ENCODE measurements around the gene BET1. TPM values are rescaled to one million over a fixed set of nuclear protein-coding genes. Genes with fewer than 3 reads are reported as not detected.

BET1 gene
- total RNA-seq, 1 donor from 2014 or later: 14.2 TPM

DNA sequence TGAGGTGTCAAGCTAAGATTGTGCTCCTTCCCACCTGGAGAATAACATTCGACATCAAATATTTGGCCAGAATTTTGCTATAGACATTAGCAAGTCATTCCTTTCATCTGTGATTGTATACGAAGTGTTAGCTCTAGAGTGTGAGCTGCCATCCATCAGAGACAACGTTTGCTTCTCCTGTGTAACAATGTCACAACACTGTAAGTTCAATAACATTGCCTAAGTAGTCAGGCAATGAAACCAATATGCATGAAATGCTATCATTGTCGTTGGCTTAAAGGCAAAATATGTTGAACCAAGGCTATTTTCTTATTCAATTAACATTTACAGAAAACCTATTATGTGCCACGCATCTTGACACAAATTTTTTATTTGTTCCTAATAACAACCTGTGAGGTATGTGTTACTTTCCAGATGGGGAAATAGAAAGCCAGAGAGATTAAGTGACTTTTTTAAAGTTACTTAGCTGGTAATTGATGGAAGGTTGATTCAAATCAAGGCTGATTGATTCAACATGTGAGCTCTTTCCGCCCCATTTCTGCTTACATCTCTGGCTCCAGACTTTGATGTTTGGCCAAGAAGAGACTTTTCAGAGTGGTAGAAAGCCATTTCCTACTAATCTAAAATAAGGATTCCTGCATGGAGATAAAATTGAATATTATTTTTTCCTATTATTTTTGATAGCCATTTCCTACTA lies 32.0 kb downstream of the BET1 start:
- no peak for DNase-seq (ENCODE audit: missing footprints)
- intact Hi-C loops (cut with DNase I): loop anchor here (2.0 kb wide), 1 partner anchor 35 kb away; no protein-coding TSS in a partner anchor
- no peak for ATAC-seq

DNA sequence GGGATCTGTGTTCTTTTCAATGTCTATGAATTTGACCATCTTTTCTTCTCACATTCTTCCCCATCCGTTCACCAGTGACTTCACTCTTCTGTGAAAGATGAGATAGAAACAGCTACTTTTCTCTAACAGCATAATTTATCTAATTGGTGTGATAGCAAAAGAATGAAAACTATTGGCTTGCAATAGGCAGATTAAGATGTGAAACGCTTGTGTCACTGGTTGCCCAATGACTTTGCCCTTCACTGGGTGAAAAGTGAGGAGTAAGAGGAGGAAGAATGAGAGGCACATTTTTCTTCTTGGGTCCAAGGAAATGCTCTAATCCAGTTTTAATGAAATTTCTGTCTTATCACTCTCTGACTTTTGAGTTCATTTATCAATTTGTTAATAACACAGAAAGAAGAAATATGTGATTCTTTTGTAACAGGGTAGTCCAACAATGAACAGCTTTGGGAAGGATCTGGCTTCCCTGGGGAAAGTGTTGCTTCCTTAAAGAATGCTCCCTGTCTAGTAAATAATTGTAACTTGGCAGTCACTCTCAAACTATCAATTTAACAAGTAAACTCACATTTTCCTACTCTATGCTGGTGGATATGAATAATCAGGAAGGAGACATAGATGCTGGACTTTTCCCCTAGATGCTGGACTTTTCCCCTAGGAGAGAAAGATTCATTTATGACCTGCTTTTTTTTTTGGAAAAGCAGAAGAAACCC lies 35.1 kb downstream of the BET1 start:
- ATAC-seq: no peak
- DNase-seq (ENCODE audit: missing footprints): no peak
- intact Hi-C loops (cut with DNase I): no loop called here

DNA sequence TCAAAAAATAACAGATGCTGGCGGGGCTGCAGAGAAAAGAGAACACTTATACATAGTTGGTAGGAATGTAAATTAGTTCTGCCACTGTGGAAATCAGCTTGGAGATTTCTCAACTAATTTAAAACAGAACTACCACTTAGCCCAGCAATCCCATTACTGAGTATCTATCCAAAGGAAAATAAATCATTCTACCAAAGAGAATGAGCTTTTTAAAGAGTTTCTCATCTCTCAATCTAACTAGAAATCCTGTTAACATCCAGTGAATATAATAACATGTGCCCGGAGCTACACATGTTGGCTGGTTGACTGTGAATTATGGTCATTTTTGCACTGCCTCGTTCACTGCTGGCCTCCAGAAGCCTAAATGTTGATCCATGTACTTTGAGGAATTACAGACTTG lies 39.3 kb downstream of the BET1 start:
- ATAC-seq (no peak), DNase-seq (ENCODE audit: missing footprints) (no peak)
- intact Hi-C loops (cut with DNase I): no loop called here

DNA sequence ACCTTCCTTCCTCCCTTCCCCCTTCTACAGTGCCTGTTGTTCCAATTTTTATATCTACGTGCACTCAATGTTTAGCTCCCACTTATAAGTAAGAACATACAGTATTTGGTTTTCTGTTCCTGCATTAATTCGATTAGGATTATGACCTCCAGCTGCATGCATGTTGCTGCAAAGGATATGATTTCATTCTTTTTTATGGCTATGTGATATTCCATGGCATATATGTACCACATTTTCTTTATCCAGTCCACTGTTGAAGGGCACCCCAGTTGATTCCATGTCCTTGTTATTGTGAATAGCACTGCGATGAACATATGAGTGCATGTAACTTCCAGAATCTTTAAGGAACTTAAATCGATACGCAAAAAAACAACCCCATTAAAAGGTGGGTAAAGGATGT lies 39.9 kb downstream of the BET1 start:
- ATAC-seq (no peak), DNase-seq (ENCODE audit: missing footprints) (no peak)
- intact Hi-C loops (cut with DNase I): no loop called here

DNA sequence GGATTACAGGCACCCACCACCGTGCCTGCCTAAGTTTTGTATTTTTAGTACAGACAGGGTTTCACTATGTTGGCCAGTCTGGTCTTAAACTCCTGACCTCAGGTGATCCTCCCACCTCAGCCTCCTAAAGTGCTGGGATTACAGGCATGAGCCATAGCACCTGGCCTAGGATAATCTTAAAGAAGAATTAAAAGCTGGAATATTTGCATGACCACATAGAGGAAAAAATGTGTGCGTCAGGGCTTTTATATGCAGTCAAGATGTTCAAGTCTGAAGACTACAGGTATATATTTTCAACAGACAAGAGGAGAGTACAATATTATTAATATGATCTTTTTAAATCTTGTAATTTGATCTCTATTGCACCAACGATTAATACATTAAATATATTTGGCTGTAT lies 43.2 kb downstream of the BET1 start:
- ATAC-seq: no peak
- intact Hi-C loops (cut with DNase I): no loop called here
- DNase-seq (ENCODE audit: missing footprints): no peak

DNA sequence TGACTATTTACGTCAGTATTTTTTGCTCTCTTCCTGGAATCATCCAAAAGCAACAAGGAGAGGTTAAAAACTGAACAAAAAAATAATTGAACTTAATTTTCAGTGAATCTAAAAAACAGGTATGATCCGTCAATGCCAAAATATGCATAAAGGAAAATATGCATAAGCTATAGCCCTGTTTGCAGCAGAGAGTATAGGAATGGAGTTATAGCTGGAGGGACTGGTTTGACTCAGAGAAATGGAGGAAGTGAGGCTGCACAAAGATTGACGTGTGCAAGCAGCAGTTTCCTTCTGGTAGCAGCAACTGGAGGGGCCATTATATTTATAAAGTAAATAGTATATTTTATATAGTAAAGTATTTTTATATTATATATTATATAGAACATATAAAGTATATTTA lies 45.5 kb downstream of the BET1 start:
- no peak for DNase-seq (ENCODE audit: missing footprints)
- ATAC-seq: no peak
- intact Hi-C loops (cut with DNase I): no loop called here

DNA sequence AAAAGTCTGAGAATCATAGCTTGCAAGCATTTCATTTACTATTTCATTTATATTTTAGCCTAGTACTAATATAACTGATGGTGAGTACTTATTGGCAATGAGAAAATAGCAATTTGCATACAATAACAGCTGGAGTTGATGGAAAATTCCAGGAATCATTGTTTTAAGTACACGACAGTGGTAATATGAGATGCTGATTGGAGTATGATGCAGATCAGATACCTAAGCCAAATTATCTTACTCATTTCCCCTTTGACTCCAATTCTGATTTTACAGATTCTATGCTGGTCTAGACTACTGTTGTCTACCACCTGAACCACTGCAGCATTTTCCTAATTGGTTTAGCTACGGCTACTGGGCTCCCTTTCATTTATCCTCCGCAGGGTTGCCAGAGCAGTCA lies 45.9 kb downstream of the BET1 start:
- DNase-seq (ENCODE audit: missing footprints) (no peak), ATAC-seq (no peak)
- intact Hi-C loops (cut with DNase I): no loop called here

DNA sequence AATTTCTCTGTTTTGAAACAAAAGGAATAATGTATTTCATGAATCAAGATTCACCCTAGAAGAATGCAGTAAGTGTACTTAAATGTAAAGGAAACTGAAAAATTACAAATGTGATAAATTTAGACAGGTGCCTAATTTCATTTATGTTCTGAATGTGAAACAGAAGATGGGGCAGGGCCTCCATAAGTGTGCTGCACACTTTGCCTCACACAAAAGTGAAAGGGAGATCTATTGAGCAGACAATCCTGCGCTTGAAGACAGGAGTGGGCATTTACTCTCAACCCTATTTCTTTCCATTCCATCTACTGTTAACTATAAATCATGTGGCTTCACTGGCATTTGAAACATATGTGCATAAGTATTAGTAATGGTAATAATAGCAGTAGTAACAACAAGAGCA lies 46.4 kb downstream of the BET1 start:
- DNase-seq (ENCODE audit: missing footprints): no peak
- ATAC-seq: no peak
- intact Hi-C loops (cut with DNase I): no loop called here

DNA sequence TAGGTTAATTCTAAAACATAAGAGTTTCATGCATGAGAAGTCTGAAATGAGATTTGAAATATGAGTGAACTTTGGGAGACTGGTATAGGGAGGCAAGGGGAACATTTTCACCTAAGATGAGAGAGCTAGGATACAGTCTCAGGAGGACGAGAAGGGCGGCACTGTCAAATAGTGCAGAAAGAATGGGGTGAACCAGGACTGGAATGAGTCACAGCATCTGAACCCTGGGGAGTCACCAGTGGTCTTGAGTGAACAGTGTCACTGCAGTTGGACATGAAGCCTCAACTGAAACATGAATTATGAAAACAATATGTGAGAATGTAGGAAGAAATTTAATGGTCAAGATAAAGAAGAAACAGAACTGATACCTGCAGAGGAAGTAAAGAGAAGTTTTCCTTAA lies 48.9 kb downstream of the BET1 start:
- ATAC-seq (no peak), DNase-seq (ENCODE audit: missing footprints) (no peak)
- intact Hi-C loops (cut with DNase I): no loop called here

DNA sequence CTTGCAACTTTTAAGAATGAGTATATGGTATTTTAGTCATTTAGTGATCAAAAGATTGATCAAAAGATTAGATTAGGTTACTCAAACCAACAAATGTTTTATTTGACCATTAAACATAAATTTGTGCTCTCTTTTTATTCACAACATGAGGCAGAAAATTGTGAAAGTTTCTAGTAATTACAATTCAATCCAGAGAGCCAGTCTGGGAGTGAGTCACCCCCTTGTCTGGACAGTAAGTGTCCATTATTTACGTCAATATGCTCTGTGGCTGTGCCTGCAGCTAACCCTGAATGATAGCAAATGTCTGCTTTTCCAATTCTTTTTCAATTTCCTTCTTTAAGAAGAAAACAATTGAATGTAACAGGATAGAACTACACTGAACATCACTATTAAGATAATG lies 54.7 kb downstream of the BET1 start:
- DNase-seq (ENCODE audit: missing footprints) (no peak), ATAC-seq (no peak)
- intact Hi-C loops (cut with DNase I): no loop called here

DNA sequence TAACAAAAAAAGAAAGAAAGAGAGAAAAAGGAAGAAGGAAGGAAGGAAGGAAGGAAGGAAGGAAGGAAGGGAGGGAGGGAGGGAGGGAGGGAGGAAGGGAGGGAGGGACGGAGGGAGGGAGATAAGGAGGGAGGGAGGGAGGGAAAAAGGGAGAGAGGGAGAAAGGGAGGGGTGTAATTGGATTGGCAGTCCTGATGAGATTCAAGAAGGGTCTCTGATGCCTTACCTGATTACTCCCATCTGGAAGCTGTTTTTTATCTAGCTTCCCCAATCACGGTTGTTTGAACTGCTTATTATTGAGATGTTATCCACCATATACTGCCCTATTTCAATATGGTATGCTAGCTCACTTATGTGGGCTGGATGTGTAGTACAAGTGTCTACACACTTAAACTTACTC lies 55.3 kb downstream of the BET1 start:
- intact Hi-C loops (cut with DNase I): no loop called here
- DNase-seq (ENCODE audit: missing footprints) (no peak), ATAC-seq (no peak)

DNA sequence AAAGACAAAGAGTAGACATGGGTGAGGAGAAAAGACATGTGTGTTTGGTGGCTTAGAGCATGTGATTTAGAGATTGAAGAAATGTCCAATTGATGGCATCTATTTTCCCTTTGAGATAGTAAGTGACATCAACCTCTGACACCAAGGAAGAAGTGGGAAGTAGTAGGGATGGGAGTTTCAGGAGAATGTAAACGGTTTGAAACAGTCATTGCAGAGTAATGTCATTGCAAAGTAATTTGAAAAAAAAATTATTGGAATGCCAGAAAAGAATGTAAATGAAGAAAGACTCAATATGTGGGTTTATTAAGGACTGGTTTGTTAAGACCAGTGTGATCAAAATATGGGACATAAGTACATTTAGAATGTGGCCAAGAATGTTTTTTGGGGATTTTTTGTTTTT lies 56.0 kb downstream of the BET1 start:
- intact Hi-C loops (cut with DNase I): no loop called here
- ATAC-seq (no peak), DNase-seq (ENCODE audit: missing footprints) (no peak)

DNA sequence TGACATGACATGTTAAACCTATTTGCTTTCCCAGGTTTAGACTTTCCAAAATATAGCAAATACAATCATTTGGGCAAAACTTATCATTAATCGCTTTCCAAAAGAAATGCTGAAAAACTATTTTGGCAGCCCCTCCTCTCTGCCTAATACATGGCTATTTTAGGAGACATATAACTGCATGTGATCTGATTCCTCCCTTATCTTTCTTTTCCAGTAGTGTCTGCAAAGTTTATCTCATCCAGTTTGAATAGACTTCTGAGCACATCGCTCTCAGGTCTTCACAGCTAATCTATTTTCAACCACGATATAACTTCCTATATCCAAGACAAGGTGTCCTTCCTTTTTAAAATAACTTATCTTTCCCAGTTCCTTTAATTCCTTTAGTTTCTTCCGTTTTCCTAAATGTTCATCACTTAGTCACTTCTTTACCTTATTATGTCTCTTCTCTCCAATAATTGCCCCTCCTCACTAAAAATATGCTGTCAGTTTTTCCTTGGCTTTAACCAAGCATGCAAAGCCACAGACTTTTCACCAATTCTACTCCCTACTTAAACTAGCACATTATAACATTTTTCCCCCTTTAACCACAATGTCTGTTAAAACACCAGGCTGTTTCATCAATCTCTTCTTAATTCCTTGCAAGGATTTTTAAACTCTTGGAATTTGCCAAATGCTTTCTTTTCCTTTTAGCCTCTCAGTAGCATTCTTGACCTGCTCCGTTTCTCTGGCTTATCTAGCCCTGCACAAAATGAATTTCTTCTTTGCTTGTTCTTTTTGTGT lies 58.2 kb downstream of the BET1 start:
- DNase-seq (ENCODE audit: missing footprints): no peak
- intact Hi-C loops (cut with DNase I): no loop called here
- no peak for ATAC-seq

DNA sequence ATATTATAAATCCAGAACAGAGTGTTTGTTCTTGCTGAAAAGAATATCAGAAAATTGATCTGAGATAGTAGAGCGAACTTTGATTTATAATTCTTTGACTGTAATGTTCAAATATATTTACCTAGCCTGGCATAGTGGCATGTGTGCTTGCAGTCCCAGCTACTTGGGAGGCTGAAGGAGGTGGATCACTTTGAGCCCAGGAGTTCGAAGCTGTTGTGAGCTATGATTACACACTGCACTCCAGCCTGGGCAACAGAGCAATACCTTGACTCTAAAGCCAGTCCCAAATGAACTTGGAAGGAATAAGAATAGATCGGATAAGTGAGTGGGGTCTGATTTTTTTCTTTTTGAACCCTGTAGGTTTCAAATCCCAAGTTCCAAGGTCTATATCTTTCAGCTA lies 59.1 kb downstream of the BET1 start:
- DNase-seq (ENCODE audit: missing footprints): no peak
- intact Hi-C loops (cut with DNase I): no loop called here
- no peak for ATAC-seq

DNA sequence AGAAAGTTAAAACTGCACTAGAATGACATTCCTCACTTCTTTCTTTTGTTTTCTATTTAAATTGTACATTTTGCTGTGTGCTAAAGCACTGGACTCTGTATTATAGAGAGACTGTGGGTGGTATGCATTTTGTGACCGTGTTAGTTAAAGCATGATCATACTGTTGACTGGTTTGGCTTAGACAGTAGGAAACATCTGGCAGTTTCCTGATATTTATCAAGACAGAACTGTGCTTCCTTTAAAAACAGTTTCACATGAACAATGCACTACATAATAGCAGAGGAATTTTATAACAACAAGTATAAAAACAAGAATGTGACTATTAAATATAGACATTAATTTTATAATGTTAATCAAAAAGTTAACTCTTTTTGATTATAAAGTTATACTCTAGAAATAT lies 59.5 kb downstream of the BET1 start:
- ATAC-seq (no peak), DNase-seq (ENCODE audit: missing footprints) (no peak)
- intact Hi-C loops (cut with DNase I): loop anchor here (5.0 kb wide), 1 partner anchor 37 kb away; the partner anchor contains the start of gene GNGT1

DNA sequence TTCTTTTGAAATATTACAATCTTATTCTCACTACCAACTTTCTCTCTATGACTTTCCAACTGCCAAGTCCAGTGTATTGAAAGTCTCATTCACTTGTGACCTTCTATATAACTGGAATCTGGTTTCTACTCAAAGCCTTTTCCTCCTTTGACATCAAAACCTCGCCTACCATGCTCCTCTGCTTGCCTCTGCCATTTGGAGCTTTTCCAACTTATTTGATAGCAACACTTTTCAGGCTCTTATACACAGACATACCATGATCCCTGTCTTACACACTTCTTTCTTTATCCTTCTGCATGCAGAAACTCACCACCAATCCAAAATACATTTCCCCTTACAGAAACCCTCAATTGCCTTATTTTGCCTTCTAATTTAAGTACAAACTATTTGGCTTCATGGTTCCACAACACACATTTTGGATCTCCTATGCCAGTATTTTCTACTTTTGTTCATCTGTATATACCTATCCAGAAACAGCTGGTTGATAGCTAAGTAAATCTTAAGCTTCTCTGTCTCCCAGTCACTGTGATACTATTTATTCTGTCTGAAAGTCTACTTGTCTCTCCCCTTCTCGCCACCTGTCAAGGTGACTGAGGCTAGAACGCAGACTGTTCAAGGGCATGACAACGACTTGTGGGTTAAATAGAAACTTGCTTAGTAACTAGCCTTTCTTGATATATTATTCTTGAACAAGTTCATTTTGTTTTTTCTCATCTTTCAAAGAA lies 60.2 kb downstream of the BET1 start:
- no peak for DNase-seq (ENCODE audit: missing footprints)
- intact Hi-C loops (cut with DNase I): loop anchor here (5.0 kb wide), 1 partner anchor 37 kb away; the partner anchor contains the start of gene GNGT1
- ATAC-seq: no peak
